PFSK-1 (cell line): ENCODE data around the gene HNRNPA3.

Experiments
- POLR2AphosphoS5 ChIP-seq: IDR thresholded peaks from 2 replicates; pipeline ENCODE4 v1.6.1; 2012; ENCODE audit warnings: low read depth, mild to moderate bottlenecking, control low read depth, low read length, moderate library complexity
- TF ChIP-seq, protein P1 (sequence below), 2 experiments: IDR thresholded peaks; 2 replicates each; pipeline versions ENCODE4 v1.6.1 to v1.8.0; 2011 to 2012; ENCODE audit warnings: low read depth in 2 of 2, low read length in 2 of 2, control low read depth in 1 of 2, inconsistent platforms in 1 of 2, mild to moderate bottlenecking in 1 of 2, moderate library complexity in 1 of 2; ENCODE audit not compliant: insufficient read depth in 1 of 2

DNA sequence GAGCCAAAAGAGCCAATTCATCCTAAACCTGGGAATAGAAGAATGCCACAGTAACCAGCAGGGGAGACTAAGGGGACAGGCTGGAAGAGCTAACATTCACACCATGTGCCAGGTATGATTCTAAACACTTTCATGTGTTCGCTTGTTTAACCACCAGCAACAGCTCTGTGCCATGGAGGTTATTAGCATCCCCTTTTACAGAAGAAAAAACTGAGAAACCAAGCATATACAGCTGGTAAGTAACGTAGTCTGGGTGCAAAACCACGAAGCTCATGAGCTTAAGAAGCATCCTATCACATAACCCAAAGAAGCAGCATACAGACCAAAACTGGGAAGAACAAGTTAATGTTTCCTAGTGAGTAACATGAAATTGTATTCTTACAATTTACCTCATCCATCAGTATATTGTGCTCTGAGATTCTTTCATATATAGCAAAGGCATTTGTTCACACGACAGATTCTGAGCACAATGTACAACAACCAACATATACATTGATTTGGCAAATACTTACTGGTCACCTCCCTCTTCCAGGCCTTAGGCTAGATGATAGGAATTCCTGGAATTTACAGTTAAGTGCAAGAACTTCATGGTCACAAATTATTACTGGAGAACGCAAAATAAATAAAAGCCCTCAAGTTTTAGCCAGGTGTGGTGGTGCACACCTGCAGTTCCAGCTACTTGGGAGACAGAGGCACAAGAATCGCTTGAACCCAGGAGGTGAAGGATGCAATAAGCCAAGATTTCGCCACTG is 36.5 kb upstream of the HNRNPA3 start:
- TF ChIP-seq POLR2AphosphoS5 = no peak
- TF ChIP-seq, protein P1, sequence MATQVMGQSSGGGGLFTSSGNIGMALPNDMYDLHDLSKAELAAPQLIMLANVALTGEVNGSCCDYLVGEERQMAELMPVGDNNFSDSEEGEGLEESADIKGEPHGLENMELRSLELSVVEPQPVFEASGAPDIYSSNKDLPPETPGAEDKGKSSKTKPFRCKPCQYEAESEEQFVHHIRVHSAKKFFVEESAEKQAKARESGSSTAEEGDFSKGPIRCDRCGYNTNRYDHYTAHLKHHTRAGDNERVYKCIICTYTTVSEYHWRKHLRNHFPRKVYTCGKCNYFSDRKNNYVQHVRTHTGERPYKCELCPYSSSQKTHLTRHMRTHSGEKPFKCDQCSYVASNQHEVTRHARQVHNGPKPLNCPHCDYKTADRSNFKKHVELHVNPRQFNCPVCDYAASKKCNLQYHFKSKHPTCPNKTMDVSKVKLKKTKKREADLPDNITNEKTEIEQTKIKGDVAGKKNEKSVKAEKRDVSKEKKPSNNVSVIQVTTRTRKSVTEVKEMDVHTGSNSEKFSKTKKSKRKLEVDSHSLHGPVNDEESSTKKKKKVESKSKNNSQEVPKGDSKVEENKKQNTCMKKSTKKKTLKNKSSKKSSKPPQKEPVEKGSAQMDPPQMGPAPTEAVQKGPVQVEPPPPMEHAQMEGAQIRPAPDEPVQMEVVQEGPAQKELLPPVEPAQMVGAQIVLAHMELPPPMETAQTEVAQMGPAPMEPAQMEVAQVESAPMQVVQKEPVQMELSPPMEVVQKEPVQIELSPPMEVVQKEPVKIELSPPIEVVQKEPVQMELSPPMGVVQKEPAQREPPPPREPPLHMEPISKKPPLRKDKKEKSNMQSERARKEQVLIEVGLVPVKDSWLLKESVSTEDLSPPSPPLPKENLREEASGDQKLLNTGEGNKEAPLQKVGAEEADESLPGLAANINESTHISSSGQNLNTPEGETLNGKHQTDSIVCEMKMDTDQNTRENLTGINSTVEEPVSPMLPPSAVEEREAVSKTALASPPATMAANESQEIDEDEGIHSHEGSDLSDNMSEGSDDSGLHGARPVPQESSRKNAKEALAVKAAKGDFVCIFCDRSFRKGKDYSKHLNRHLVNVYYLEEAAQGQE (IDR thresholded peaks at IDR 0.05; ENCODE audit: insufficient read depth in 1 of 2, low read depth in 2 of 2, low read length in 2 of 2) = no peak
